Measurements from ENCODE around the gene SCAPER.

Gene SCAPER

DNA sequence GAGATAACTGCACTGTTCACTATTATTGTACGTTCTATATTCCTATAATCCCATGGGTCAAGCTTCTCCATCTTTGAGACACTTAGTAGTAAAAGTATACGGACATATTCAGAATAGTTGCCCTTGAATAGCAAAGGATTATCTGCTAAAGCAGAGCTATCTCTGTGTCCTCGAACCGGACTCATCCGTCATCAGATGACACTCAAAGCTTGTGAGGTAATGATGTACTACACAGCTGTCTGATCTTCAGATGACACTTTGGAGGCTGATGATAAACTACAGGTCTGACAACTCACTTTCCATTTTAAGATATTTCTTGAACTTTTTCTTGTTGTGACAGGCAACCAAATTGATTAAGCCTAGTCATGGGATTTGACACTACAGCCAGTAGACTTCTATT is 240.2 kb downstream of the SCAPER start:
- no peak overlapping the region for H3K4me3 ChIP-seq (ENCODE audit: low read depth, low read length)
- no peak for DNase-seq (ENCODE audit: low read depth)
- TF ChIP-seq CTCF (IDR thresholded peaks at IDR 0.05; ENCODE audit: low read depth, low read length, missing control alignments), result no peak

- TF ChIP-seq CTCF (IDR thresholded peaks at IDR 0.05; ENCODE audit: low read depth, low read length, missing control alignments), result no peak
- no peak for DNase-seq (ENCODE audit: low read depth)
Observed at GRCh38 chr15:76664411-76664810, 240.7 kb downstream of the SCAPER start.

GRCh38 chr15:76663529-76663928 is 241.6 kb downstream of the SCAPER start:
- no peak overlapping the region for H3K4me3 ChIP-seq (ENCODE audit: low read depth, low read length)
- TF ChIP-seq CTCF (IDR thresholded peaks at IDR 0.05; ENCODE audit: low read depth, low read length, missing control alignments), result no peak
- no peak for DNase-seq (ENCODE audit: low read depth)

More at GRCh38 chr15:76664411-76664810, 240.7 kb downstream of the SCAPER start:
- no peak overlapping the region for H3K4me3 ChIP-seq (ENCODE audit: low read depth, low read length)

DNA sequence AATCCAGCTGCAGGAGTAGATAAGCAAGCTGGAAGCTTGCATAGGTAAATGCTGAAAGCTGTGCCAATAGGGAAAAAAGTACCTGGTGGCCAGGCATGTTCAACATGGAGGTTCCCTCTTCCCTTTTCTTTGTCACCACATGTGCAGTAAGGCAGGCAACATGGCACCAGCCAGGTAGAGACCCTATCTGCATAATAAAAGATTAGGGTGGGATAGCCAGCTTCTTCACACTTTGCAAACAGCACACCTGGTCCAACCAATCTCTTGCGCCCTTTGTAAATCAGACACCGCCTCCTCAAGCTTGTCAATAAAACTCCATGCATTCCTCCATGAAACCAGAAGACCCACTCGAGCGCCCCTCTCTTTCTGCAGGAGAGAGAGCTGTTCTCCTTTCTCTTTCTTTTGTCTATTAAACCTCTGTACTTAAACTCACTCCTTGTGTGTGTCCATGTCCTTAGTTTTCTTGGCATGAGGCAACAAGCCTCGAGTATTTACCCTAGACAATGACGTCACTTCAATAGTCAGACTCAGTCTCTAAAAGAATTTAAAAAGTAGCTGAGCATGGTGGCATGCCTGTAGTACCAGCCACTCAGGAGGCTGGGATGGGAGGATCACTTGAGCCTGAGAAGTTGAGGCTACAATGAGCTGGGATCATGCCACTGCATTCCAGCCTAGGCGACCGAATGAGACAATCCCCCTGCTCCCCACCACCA is 256.3 kb downstream of the SCAPER start:
- no peak for DNase-seq (ENCODE audit: low read depth)
- no peak for TF ChIP-seq CTCF (IDR thresholded peaks at IDR 0.05; ENCODE audit: low read depth, low read length, missing control alignments)
- no peak overlapping the region for H3K4me3 ChIP-seq (ENCODE audit: low read depth, low read length)

DNA sequence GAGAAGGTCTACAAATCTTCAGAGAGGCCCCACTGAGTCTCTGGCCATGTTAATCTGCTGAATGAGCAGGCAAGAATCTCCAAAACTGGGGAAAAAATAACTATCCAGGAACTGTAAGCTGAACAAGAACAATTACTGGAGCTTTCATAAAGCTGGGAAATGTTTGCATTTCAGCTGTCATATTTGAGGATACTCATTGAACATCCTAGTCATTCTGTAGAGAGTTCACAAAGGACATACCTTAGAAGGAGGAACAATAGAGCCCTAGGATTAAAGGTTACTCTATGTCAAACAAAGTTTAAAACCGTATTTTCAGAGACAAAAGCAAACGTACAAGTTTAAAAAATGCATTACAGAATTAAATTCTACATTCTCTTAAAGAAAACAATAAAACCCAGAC is 257.5 kb downstream of the SCAPER start:
- no peak overlapping the region for H3K4me3 ChIP-seq (ENCODE audit: low read depth, low read length)
- DNase-seq (ENCODE audit: low read depth), result no peak
- no peak for TF ChIP-seq CTCF (IDR thresholded peaks at IDR 0.05; ENCODE audit: low read depth, low read length, missing control alignments)

GRCh38 chr15:76644646-76645045 is 260.5 kb downstream of the SCAPER start:
- no peak for DNase-seq (ENCODE audit: low read depth)
- no peak overlapping the region for H3K4me3 ChIP-seq (ENCODE audit: low read depth, low read length)
- no peak for TF ChIP-seq CTCF (IDR thresholded peaks at IDR 0.05; ENCODE audit: low read depth, low read length, missing control alignments)

DNA sequence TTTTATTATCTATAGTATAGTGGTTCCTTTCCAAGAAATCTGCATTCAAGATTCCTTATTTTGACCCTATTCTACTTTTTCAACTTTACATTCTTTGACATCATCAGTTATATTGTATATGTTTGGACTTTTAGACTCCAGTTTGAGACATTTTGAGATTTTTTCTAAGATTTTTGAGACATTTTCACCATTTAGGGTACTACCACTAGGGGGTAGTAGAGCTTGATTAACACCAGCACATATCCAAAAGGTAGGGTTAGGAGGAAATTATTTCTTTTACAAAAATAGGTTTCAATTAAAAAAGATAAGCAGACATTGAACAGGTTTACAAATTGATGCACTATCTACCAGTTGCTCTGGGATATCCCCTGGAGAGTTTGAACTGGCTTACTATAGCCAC is 262.5 kb downstream of the SCAPER start:
- peak; percentile 38 for TF ChIP-seq CTCF (IDR thresholded peaks at IDR 0.05; ENCODE audit: low read depth, low read length, missing control alignments)
- no peak for DNase-seq (ENCODE audit: low read depth)
- H3K4me3 ChIP-seq (ENCODE audit: low read depth, low read length), result no peak overlapping the region

Data from GM12864 (cell line).